Tibial nerve (tissue), 4 donors: ENCODE measurements around the gene LPO. TPM values are rescaled to one million over a fixed set of nuclear protein-coding genes. Genes with fewer than 3 reads are reported as not detected.

Source experiments
- DNase-seq, 2 donors: peaks; one replicate each; pipeline ENCODE4 v3.0.0-alpha.2; 2019; ENCODE audit warnings: low spot score in 2 of 2
- H3K27ac ChIP-seq, 4 donors: fragments of 200-600 bp; sonication (generic) in 3 of 4; one replicate each; pipeline ENCODE4 v1.5.1; 2017 to 2019; ENCODE audit warnings: mild to moderate bottlenecking in 1 of 4
- H3K27me3 ChIP-seq, 2 donors: fragments of 200-600 bp; sonication (generic) in 1 of 2; one replicate each; pipeline versions ENCODE4 v1.5.1 to v1.6.0; 2017 to 2019
- H3K36me3 ChIP-seq, 3 donors: fragments of 200-600 bp; sonication (generic); one replicate each; pipeline ENCODE4 v1.5.1; 2018 to 2019
- H3K4me1 ChIP-seq, 4 donors: fragments of 200-600 bp; sonication (generic) in 3 of 4; one replicate each; pipeline ENCODE4 v1.5.1; 2017 to 2019
- H3K4me3 ChIP-seq, 4 donors: fragments of 200-600 bp; sonication (generic) in 3 of 4; one replicate each; pipeline ENCODE4 v1.5.1; 2017 to 2019; ENCODE audit warnings: mild to moderate bottlenecking in 1 of 4, moderate library complexity in 1 of 4
- H3K9me3 ChIP-seq, 4 donors: fragments of 200-600 bp; sonication (generic) in 3 of 4; one replicate each; pipeline ENCODE4 v1.5.1; 2017 to 2019
- EP300 ChIP-seq, 2 donors: sonication (generic); formaldehyde crosslinking; IDR thresholded peaks; one replicate each; pipeline ENCODE4 v1.6.1; 2017; ENCODE audit warnings: antibody characterized with exemption in 2 of 2, mild to moderate bottlenecking in 1 of 2
- POLR2A ChIP-seq, 2 donors: fragments of 450-650 bp; IDR thresholded peaks; one replicate each; pipeline ENCODE4 v1.6.1; 2017; ENCODE audit warnings: antibody characterized with exemption in 2 of 2, mild to moderate bottlenecking in 2 of 2, moderate library complexity in 2 of 2
- WGBS, 2 donors: methylation state at CpG; one replicate each; pipeline ENCODE4 v1.1.5; 2018; 5-methylcytosine and 5-hydroxymethylcytosine counted together
- total RNA-seq, 4 donors: library from RNA; depleted of rRNA; stranded (reverse); fragments of >200 nt; gene quantifications; one replicate each; pipeline ENCODE4 v1.1.0, GENCODE V29; 2016
- TF ChIP-seq, protein P1 (sequence below), 5 experiments: fragments of 200-600 bp in 3 of 5; fragments of 450-650 bp in 2 of 5; sonication (generic) in 3 of 5; IDR thresholded peaks; one replicate each; pipeline ENCODE4 v1.5.1; 2016 to 2019; ENCODE audit warnings: antibody characterized with exemption in 5 of 5, mild to moderate bottlenecking in 3 of 5, moderate library complexity in 2 of 5

The LPO gene
- total RNA-seq, 4 donors from 2014 or later = not detected

GRCh38 chr17:58309918-58310259 lies 71.5 kb downstream of the LPO start:
- no peak overlapping the region for H3K27ac ChIP-seq
- no peaks in the 10 kb centered on the region for H3K4me1 ChIP-seq
- peaks cover 0 to 60% (median 0%) of the 10 kb centered on the region in 3 donors for H3K36me3 ChIP-seq
- WGBS, 2 donors = 69 to 85% methylated on average over 4 to 5 of the region's 5 CpGs
- no peak overlapping the region for H3K4me3 ChIP-seq
- no peak for DNase-seq
- H3K9me3 ChIP-seq = no peaks in the 10 kb centered on the region
- TF ChIP-seq EP300 (IDR thresholded peaks at IDR 0.05) (no peak), POLR2A (IDR thresholded peaks at IDR 0.05) (no peak)
- TF ChIP-seq, protein P1, sequence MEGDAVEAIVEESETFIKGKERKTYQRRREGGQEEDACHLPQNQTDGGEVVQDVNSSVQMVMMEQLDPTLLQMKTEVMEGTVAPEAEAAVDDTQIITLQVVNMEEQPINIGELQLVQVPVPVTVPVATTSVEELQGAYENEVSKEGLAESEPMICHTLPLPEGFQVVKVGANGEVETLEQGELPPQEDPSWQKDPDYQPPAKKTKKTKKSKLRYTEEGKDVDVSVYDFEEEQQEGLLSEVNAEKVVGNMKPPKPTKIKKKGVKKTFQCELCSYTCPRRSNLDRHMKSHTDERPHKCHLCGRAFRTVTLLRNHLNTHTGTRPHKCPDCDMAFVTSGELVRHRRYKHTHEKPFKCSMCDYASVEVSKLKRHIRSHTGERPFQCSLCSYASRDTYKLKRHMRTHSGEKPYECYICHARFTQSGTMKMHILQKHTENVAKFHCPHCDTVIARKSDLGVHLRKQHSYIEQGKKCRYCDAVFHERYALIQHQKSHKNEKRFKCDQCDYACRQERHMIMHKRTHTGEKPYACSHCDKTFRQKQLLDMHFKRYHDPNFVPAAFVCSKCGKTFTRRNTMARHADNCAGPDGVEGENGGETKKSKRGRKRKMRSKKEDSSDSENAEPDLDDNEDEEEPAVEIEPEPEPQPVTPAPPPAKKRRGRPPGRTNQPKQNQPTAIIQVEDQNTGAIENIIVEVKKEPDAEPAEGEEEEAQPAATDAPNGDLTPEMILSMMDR (IDR thresholded peaks at IDR 0.05) = no peak
- H3K27me3 ChIP-seq = no peaks in the 10 kb centered on the region

DNA sequence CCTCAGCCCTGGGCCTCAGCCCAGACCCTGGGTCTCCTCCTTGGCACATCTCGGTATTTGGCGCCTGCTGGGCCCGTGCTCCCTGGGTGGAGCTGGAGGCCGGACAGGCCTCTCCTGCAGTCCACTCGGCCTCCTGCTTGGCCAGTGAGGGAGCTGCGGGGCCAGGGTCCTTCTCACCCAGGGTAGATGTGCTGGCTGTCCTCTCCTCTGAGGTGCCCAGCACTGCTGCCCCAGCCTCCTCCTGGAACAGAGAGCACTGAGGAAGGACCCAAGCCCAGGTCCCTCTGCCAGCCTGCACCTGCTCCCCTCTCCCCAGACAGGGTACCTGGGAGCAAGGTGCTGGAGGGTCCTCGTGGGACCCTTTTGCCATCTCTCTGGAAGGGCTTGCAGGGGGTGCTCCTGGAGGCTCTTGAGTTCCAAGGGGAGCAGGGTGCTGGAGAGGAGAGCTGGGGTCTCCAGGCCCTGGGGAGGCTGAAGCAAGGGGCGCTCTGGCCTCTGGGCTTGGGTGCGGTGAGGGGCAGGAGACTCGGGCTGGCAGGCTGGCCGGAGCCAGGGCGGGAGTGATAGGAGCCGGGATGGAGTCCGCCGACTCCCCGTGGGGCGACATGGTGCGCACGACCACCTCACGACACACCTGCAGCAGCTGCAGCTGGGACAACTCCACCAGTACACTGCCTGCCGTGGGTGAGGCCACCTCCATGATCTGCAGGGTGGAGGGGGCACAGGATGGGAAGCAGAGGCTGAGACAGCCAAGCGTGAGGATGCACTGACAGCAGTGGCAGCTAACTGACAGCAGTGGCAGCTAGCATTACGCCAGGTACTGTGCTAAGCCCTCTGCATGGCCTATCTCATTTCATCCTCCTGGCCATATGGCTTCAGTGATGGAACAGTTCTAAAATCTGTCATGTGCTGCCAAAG lies 72.4 kb downstream of the LPO start:
- Histone ChIP-seq H3K27ac (no peak overlapping the region), H3K4me1 (no peaks in the 10 kb centered on the region), H3K27me3 (no peaks in the 10 kb centered on the region), H3K9me3 (no peaks in the 10 kb centered on the region), H3K36me3 (peaks cover 0 to 64% (median 0%) of the 10 kb centered on the region in 3 donors), H3K4me3 (no peak overlapping the region)
- 85 to 89% methylated on average over 18 to 21 of the region's 23 CpGs for WGBS, 2 donors
- DNase-seq = no peak
- TF ChIP-seq, protein P1 (IDR thresholded peaks at IDR 0.05) = no peak
- TF ChIP-seq POLR2A (IDR thresholded peaks at IDR 0.05) (no peak), EP300 (IDR thresholded peaks at IDR 0.05) (no peak)

GRCh38 chr17:58311429-58311894 lies 73.1 kb downstream of the LPO start:
- 83 to 99% methylated on average over 4 to 8 of the region's 9 CpGs for WGBS, 2 donors
- DNase-seq = no peak
- peaks cover 0 to 57% (median 0%) of the 10 kb centered on the region in 3 donors for H3K36me3 ChIP-seq
- no peaks in the 10 kb centered on the region for H3K27me3 ChIP-seq
- H3K27ac ChIP-seq = no peak overlapping the region
- H3K9me3 ChIP-seq = no peaks in the 10 kb centered on the region
- no peaks in the 10 kb centered on the region for H3K4me1 ChIP-seq
- TF ChIP-seq, protein P1 (IDR thresholded peaks at IDR 0.05) = no peak
- TF ChIP-seq EP300 (IDR thresholded peaks at IDR 0.05) (no peak), POLR2A (IDR thresholded peaks at IDR 0.05) (no peak)
- no peak overlapping the region for H3K4me3 ChIP-seq

DNA sequence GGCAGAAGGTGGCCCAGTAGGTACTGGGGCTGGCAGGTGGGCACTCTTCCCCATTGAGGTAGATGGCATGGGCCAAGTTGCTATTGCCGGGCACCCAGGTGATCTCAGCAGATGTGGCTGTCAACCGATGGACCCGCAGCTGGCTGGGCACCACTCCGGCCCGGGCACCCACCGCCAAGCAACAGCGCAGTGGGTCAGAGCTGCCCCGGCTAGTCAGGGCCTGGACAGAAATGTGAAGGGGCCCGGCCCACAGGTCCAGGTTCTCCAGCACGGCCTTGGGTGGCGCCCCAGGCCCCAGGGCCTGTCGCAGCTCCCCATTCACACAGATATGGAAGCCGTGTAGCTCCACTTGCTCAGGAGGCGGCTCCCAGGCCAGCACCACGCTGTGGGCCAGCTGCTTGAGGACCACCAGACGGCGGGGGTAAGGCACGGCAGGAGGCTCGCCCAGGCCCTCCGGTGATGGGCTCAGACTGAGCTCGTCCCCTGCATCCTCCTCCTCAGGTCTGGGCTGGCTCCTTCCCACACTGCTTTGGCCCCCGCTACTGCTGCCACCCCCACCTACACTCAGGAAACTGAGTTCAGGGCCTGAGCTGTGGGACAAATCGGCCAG lies 73.7 kb downstream of the LPO start:
- DNase-seq = no peak

More for the DNA sequence above, 73.7 kb downstream of the LPO start:
- Histone ChIP-seq H3K4me1 (no peaks in the 10 kb centered on the region), H3K9me3 (no peaks in the 10 kb centered on the region), H3K27ac (no peak overlapping the region), H3K27me3 (no peaks in the 10 kb centered on the region), H3K4me3 (no peak overlapping the region), H3K36me3 (peaks cover 0 to 50% (median 0%) of the 10 kb centered on the region in 3 donors)
- WGBS, 2 donors = 68 to 87% methylated on average over 14 to 15 of the region's 23 CpGs
- no peak for TF ChIP-seq EP300 (IDR thresholded peaks at IDR 0.05)
- no peak for TF ChIP-seq POLR2A (IDR thresholded peaks at IDR 0.05)
- TF ChIP-seq, protein P1 (IDR thresholded peaks at IDR 0.05) = no peak
